GM21526 (cell line): Measurements from ENCODE around the gene MVB12A.

ENCODE experiments used
- ATAC-seq: cut with Tn5 transposase; IDR thresholded peaks from one replicate; pipeline ENCODE4 v1.9.1; 2021; ENCODE audit warnings: moderate library complexity; ENCODE audit not compliant: unreplicated experiment, low FRiP score

The MVB12A gene

GRCh38 chr19:17469481-17470067 is 49.7 kb downstream of the MVB12A start:
- ATAC-seq = peak; percentile 41

GRCh38 chr19:17470068-17470841 is 50.4 kb downstream of the MVB12A start, which contains the start of gene SLC27A1:
TSS of gene SLC27A1 (plus strand) at chr19:17470524. CDS start at chr19:17470541, 17 bp downstream.
- ATAC-seq = peak; percentile 66

GRCh38 chr19:17471410-17472125 is 51.7 kb downstream of the MVB12A start:
- no peak for ATAC-seq

- no peak for ATAC-seq
Observed at GRCh38 chr19:17473041-17473440, 53.2 kb downstream of the MVB12A start.
